Mammary epithelial cell (primary cell): ENCODE data around the gene PAX5.

ENCODE experiments used
- CTCF ChIP-seq, 2 donors: IDR thresholded peaks in 1 of 2; conservative IDR thresholded peaks in 1 of 2; 2 replicates each; pipeline ENCODE4 v1.5.1; 2011 to 2012; ENCODE audit warnings: inconsistent platforms in 2 of 2, low read length in 2 of 2, mild to moderate bottlenecking in 2 of 2, control low read depth in 1 of 2, low read depth in 1 of 2; ENCODE audit not compliant: insufficient read depth in 1 of 2; ENCODE audit errors: extremely low read depth in 1 of 2
- EZH2 ChIP-seq: IDR thresholded peaks from 2 replicates; pipeline ENCODE4 v1.6.1; 2012; ENCODE audit warnings: low read length, inconsistent platforms, borderline replicate concordance

DNA sequence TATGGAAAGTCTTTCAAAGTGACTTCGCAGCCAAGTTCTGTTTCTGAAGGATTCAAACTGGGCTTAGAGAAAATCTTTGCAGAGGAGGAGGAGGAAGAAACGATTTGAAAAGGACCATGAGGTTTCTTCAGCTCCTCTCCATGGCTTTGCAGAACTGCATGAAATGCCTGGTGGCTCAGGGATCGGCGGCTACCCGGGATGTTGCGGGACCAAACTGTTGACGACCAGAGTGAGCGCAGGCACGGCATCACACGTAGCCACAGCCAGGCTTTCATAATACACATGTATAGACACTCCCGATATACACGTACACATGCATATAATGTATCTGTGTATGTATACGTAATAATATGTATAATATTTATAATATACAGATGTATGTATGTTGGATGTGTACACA is 180.0 kb downstream of the PAX5 start:
- TF ChIP-seq EZH2 = no peak
- no peak for TF ChIP-seq CTCF (conservative IDR thresholded peaks at IDR 0.05 in 1 of 2, IDR thresholded peaks at IDR 0.05 in 1 of 2; ENCODE audit: extremely low read depth in 1 of 2, insufficient read depth in 1 of 2, low read depth in 1 of 2, low read length in 2 of 2)
